GM18499 (cell line): ENCODE data around the gene OMP.
"Not testable (repeated sequence)": the region's sequence is repeated elsewhere in the genome, so short reads cannot be mapped to it uniquely, and the experiment has no call there.

Experiments
- ATAC-seq: cut with Tn5 transposase; IDR thresholded peaks from one replicate; pipeline ENCODE4 v1.9.1; 2021; ENCODE audit warnings: moderate number of reproducible peaks; ENCODE audit not compliant: insufficient read depth, unreplicated experiment

OMP gene, protein sequence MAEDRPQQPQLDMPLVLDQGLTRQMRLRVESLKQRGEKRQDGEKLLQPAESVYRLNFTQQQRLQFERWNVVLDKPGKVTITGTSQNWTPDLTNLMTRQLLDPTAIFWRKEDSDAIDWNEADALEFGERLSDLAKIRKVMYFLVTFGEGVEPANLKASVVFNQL

DNA sequence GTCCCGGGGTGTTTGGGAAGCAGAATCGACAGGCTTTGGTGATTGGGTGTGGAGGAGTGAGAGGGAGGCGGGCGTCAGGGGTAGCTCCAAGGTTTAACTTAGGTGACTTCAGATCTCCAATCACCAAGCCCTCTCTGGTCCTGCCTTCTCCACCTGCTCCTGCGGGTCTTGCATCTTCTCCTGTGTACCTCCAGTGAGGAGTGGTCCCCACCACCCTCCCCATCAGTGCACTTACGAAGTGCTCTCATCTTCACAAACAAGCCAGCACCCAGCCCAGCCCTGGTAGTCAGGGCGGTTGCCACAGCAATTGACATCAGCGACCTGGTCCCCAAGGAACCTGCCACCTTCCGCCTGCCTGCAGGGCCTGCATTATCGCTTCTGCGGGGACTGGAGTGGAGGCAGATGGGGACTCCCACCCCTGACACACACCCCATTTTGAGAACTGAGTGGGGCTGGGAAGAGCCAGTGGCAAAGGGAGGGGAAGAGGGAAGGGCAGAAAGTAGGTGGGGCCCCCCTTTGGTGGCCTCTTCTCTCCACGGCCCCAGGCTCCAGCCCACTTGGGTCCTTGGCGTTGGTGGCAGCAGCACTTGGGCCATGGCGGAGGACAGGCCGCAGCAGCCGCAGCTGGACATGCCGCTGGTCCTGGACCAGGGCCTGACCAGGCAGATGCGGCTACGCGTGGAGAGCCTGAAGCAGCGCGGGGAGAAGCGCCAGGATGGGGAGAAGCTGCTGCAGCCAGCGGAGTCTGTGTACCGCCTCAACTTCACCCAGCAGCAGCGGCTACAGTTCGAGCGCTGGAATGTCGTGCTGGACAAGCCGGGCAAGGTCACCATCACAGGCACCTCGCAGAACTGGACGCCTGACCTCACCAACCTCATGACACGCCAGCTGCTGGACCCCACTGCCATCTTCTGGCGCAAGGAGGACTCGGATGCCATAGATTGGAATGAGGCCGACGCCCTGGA, at the start of gene OMP:
Gene OMP, plus strand, starts transcription at position 595 of the 965 bp plus-strand sequence. Its CDS starts 0 bp downstream, at position 595.
- no peak for ATAC-seq

DNA sequence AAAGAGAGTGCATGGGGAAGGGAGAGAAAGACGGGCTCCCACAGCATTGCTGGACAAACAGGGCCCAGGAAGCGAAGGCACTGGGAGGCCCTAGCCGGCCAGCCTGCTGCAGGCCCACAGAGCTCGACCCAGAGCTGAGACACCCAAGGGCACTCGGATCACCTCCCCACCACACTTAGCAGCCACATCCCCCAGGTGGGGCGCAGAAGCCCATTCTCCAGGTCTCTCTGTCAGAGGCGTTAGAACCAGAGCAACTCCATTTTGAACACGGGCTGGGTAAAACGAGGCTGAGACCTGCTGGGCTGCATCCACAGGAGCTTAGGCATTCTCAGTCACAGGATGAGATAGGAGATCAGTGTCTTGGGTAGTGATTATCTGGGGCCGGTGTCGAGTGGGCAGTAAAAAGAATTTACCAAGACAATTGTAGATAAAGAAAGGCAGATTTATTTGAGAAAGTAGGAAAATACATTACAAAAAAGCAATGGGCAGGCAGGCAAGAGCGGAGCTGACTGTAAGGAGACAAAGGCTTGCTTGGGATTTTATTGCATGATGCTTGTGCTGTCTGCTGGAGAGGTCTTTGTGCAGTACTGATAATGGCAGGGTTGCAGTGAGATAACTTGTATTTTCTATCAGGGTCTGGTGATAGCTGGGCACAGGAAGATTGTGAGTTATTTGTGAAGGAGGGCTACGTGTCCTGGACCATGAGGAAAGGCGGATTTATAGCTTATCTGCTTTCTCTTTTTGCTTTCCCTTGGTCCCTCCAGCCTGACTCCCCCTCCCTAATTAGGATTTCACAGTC, 49.2 kb upstream of the OMP start:
- no peak for ATAC-seq

DNA sequence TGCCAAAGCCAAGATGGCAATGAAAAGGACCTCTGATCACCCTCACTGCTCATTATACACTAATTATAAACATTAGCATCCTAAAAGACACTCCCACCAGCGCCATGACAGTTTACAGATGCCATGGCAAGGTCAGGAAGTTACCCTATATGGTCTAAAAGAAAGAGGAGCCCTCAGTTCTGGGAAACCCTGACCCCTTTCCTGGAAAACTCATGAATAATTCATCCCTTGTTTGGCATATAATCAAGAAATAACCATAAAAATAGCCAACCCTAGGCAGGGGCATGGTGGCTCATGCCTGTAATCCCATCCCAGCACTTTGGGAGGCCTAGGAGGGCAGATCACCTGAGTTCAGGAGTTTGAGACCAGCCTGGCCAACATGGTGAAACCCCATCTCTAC, 48.6 kb upstream of the OMP start:
- ATAC-seq: no peak

DNA sequence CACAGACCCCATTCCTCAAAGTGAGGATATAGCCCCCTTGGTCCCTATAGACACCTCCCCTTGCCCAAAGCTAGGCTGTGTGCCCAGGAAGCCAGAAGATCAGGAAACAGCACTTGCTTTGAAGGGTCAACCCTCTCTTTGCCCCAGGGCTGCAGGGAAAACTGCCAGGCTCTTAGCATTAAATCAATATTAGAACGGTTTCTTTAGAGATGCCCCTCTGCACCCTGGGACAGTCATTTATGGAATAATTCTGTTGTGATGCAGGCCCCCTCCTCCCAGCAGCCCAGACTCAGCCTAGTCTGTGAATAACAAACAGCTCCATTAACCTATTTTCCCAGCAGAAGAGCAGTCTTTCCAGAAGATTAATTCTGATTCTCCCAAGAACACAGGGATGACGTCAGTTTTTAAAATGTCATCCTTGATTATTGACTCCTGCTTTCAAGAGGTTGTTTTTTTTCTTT, 47.5 kb upstream of the OMP start:
- no peak for ATAC-seq

DNA sequence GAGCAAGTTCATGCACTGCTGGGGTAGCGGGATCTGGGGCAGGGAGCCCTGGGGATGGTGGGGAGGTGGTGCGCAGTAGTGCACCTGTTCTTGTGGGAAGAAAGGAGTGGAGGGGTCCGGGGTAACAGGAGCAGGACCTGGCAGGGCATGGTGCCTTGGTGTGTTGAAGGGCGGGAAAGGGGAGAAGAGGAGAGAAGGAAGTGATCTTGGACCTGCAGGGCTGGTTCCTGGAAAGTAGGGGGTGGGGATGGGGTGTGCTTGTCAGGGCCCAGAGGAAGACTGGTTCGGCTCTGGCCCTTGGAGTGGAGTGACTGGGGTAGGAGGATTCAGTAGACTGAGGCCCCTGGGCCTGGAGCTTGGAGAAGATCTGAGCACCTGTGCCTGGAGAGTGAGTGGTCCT, 46.7 kb upstream of the OMP start:
- no peak for ATAC-seq

DNA sequence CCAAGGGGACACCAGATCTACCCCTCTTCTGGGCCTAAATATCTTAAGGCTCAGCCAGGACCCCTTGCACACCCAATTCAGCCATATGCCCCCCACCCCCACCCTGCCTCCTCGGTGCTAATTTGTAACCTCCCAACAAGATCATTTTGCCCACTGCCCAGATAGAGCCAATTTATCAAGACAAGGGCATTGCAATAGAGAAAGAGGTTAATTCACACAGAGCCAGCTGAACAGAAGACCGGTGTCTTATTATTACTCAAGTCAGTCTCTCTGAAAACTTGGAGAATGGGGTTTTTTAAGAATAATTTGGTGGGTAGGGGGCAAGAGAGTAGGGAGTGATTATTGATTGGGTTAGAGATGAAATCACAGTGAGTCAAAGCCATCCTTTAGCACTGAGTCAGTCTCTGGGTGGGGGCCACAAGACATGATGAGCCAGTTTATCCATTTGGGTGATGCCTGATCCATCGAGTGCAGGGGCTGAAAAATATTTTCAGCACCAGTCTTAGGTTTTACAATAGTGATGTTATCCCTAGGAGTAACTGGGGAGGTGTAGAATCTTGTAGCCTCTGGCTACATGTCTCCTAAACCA, 45.7 kb upstream of the OMP start:
- ATAC-seq: no peak

DNA sequence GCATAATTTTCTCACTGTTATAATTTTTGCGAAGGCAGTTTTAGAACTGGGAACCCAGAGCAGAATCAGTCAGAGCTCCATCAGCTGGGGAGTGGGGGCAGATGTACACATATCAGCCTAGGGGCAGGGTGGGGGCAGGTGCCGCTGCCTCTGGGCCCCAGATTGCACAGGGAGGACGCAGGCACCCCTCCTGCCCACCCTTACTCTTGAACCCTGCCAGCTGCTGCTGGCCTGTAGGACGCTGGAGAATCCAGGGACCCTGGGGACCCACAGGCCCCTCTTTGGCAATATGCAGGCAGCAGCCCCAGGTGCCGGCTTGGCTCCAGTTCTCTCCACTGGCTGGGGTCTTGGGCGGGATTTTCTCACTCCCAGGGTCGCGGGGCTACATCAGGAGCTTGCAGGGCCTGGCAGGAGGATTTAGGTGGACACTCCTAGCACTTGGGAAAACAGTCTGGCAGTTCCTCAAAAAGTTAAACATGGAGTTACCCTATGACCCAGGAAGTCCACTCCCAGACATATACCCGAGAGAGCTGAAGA, 44.6 kb upstream of the OMP start:
- ATAC-seq: no peak

DNA sequence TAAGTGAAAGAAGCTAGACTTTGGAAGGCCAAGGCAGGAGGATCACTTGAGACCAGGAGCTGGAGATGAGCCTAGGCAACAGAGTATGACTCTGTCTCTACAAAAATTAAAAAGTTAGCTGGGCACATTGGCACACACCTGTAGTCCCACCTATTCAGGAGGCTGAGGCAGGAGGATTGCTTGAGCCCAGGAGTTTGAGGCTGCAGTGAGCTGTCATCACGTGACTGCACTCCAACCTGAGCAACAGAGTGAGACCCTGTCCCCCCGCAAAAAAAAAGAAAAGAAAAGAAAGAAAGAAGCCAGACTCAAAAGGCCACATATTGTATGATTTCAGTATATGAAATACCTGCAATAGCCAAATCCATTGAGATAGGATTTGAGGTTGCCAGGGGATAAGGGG, 43.7 kb upstream of the OMP start:
- ATAC-seq: no peak

DNA sequence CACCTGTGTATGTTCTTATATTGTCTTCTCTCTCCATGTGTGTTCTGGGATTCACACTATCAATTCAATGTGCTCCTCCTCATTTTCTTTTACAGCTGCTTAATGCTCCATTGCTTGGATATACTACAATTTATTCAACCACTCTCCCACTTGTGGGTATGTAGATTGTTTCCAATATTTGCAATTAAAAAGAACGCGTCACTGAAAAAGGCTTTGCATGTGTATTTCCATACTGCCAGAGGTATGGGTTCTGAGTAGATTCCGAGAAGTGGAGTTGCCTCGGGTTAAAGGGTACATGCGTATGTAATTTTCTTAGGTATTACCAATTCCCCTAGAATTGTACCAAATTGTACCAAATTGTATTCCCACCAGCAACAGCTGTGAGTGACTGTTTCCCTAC, 42.8 kb upstream of the OMP start:
- ATAC-seq: no peak

DNA sequence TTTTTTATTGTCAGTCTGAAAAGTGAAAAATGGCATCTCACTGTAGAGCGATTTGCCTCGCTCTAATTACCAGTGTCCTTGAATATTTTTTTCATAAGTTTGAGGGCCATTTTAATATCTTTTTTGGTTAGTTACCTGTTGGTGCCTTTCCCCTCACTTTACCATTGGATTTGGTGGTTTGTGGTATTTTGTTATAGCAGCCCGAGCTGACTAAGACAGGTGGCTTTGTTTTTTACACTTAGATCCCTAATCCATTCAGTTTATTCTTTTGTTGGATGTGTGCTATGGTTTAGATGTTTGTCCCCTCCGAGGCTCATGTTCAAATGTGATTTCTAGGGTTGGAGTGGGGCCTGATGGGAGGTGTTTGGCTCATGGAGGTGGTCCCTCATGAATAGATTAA, 42.4 kb upstream of the OMP start:
- ATAC-seq: no peak

DNA sequence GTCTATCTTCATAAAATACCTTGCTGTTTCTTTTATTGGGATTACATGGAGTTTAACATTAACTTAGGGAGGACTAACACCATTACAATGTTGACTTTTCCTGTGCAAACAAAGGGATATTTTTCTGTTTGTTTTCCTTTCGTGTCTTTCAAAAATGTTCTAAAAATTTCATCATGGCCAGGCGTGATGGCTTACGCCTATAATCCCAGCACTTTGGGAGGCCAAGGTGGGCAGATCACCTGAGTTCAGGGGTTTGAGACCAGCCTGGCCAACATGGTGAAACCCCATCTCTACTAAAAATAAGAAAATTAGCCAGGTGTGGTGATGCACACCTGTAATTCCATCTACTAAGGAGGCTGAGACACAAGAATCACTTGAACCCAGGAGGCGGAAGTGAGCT, 41.4 kb upstream of the OMP start:
- not testable (repeated sequence) for ATAC-seq

DNA sequence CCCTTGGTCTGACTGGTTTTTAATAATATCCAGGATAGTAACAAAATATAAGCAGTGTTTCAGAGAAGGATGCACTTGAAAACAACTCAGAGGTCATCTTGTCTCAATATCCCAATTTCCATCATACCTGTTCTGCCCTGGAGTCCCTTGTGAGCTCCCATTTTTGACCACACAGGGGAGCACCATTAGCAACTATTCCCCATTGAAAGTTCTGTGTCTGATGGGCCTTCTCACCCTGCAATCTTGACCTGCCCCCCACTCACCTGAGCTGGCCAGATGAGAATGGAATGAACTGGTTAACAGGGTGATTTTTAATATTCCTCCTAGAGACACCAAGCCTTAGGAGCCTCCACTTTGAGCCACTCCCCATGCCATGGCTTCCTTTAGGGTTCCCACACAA, 39.7 kb upstream of the OMP start:
- no peak for ATAC-seq

DNA sequence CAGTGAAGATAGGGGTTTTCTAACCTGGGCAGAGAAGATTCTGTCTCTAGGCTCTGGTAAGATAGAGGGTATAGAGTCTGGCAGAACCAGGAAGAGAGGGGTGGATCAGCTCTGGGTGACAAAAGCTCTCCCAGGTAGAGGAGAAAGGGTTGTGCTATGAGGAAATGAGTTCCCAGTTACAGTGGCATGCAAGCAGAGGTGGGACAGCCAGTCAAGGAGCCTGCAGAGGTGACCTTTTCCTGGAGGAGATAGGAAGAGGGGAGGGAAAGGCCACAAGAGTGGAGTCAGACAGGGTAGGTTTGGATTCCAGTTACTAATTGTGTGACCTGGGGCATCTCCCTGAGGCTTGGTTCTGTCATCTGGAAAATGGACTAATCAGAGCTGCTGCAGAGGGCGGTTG, 39.2 kb upstream of the OMP start:
- ATAC-seq: no peak

DNA sequence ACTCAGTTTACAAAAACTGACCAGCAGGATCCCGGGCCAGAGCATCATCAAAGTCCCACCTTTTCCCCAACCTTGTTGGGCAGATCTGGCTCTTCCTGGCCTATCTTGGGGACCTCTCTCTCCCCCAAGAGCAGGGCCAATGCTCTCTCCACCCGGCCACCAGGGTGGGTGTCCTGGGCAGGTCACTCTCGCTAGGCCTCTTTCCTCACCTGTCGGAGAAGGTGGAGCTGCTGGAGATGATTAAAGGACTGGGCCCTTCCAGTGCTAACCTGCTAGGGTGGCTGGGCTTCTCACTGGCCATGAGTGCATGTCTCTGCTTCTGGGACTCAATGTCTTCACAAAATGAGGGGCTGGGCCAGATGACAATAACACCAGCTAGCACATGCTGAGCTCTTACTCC, 38.8 kb upstream of the OMP start:
- no peak for ATAC-seq

DNA sequence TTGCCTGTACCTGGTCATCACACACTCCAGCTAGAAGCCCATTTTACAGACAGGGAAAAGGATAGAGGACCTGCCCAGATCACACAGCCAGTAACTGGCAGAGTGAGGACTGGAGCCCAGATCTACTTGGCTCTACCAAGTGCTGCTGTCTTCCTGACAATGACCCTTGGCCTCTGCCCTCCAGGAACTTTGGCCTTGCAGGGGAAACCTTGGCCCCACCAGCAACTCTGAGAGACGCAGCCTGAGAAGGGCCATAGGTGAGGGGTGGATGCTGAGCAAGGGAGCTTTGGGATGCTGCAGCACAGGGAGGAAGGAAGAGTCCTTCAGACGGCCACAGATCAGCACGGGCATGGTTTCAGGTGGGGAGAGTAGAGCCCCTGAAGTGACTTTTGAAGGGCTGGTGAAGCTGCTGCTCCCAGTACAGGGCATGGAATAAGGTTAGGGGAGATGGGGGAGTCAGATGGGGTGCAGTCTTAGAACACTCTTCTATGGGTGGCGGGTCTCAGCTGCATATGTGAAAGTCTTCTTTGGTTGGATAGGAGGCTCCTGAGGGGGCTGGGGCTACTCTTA, 37.9 kb upstream of the OMP start:
- no peak for ATAC-seq

DNA sequence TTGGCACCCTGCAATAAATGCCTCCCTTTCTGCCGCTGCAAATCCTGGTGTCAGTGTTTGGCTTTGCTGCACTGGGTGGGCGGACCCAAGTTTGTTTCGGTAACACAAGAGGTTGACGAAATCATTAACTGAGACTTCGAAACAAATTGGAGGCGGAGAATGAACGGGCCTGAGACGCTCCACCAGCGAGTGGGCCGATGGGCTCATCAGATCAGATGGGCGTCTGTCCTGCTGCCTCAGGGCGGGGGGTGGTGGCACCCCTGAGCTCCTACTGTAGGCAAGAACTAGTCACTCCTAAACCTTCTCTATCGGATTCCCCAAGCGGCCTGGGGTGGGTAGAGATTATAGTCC, 36.8 kb upstream of the OMP start:
- peak; percentile 12 for ATAC-seq

DNA sequence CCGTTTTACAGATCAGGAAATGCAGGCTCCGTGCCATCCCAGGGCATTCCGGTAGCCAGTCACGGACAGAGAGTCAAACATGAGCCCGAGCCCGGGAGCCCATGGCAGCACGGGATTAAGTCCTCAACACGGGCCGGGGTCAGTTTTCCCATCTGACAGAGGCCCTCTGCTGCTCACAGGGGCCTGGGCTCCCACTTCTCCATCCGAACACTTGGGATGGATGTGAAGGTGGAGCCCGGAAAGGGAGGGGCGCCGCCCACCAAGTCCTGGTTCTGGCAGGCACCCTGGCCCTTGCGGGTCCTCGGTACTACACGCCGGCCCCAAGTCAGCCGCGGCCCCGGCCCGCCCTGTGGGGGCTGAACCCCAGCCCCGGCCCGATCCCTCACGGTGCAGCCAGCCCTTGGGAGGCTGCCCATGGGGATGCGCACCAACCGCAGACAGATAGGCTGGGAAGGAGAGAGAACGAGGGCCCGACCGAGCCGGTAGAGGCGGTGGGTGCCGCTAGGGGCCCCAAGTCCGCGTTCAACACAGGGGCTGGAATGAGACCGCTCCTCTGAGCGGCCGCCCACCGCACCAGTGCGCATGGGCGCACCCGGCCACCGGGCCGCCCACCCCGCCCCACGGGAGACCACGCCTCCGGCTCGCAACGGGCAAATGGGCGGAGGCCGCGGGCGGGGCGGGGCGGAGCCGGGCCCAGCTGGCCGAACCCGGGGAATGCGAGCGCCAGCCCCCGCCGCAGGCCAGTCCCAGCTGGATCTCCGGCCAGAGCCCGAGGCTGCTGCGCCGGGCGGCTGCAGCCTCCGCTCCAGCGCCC, 36.2 kb upstream of the OMP start, which contains the start of gene CAPN5:
Gene CAPN5, plus strand, starts transcription at position 743 of the 814 bp plus-strand sequence. CDS start 17,916 bp downstream, outside the sequence.
- peak; percentile 40 for ATAC-seq

DNA sequence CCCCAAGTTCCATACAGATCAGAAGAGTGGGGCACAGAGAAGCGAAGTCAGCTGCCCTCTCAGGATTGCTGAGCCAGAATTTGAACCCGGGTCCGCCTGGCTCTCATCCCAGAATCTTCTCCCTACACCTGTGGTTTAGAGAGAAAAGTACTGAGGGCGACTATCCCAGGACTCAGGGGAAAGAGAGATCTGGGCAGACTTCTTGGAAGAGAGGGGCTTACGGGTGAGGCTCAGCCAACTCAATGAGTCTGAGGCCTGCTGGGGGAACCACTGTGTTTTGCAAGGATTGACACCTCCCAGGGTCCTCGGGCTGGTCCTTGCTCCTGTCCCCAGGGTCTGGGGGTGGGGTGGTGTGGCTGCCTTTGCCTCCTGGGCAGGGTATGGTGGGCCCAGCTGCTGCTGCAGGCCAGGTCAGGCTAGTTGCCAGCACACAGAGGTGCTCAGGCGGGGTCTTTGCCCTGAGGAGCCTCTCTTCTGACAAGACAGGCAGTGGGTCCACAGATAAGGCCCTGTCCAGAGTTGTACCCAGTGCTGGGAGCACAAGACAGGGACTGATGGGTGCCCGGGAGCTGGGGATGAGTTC, 34.7 kb upstream of the OMP start:
- ATAC-seq: no peak
